NCI-H2196 (cell line): Measurements from ENCODE around the gene HCN2.
A peak's percentile ranks its signal among the peaks of the same experiment; 100 is the strongest.

Source experiments
- DNase-seq: peaks from one replicate; lab custom pipeline; 2025; ENCODE audit not compliant: unreplicated experiment; lab: John Stamatoyannopoulos, UW

HCN2 gene

DNA sequence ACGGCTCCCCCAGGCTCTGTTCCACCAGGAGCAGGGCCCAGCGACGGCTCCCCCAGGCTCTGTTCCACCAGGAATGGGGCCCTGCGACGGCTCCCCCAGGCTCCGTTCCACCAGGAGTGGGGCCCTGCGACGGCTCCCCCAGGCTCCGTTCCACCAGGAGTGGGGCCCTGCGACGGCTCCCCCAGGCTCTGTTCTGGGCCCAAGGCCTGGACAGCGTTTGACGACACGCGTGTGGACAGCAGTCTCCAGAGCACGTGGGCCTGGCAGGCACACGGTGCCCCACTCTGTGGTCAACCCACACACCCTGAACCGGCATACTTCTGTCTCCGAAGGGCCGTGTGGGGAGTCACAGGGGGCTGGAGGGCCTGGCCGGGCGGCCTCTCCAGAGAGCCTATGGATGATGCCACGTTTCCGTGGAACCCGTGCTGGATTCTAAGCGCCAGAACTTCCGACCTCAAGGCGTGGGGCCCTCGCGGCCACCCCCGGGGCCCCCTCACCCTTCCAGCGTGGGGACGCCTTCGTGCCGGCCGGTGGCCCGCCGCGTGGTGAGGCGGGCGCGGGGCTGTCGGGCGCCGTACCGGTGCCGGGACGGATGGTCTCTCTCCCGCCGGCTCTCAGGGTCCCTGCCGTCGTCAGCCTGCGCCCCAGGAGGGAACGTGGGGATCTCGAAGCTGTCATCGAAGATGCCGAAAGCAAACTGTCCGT, 61.6 kb downstream of the HCN2 start:
- no peak for DNase-seq

DNA sequence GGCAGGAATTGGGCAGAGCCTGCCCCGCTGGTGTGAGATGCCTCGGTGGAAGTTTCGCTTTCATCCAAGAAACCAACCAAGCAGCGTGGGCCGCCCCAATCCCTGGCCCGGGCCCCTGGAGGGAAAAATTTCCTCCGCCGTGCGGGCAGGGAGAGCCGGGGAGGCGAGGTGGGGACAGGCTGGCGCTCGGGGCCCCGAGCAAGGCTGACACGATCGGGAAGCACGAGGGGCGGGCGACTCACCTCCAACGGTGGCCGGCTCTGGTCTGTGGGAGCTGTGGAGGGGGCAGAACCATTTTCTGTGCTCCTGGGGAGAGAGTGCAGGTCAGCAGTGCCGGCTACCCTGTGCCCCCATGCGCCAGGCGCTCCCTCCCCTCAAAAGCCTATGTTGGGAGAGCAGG, 62.3 kb downstream of the HCN2 start:
- DNase-seq = no peak

DNA sequence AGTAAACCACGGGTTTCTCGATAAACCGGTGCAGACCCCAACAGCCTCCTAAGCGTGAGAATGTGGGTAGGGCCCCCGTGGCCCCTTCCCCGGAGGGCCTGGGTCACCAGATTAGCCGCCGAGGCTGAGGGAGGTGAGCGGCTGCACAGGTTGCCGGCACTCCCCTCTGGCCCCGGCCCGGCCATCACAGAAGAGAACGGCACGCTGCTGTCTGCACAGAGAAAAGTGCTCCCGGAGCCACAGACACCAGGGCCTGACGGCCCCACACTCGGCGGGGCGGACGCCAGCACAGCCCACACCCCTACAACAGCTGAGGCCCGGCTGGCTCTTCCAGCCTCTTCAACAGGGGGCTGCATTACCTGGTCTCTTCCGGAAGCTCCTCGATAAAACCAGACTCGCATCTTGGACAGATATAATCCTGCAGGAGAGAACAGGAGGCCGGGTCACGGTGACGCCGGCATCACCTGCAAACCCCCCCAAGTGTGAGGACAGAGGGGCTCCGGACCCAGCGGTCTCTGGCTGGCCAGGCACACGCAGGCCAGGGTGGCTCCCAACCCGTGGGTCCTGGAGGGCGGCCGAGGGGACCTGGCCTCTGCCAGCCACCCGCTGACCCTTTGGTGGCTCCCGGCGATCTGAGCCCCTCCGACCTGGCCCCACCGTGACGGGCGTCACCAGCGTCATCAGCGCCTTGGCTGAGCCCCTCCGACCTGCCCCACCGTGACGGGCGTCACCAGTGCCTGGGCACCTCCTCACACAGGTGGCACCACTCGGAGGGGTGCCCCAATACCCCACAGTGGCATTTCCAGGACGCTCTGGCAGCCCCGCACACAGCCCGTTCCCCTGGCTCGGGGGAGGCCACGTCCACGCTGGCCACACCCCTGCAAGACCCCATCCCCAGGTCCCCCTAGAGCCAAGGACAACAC, 63.0 kb downstream of the HCN2 start:
- DNase-seq = no peak

DNA sequence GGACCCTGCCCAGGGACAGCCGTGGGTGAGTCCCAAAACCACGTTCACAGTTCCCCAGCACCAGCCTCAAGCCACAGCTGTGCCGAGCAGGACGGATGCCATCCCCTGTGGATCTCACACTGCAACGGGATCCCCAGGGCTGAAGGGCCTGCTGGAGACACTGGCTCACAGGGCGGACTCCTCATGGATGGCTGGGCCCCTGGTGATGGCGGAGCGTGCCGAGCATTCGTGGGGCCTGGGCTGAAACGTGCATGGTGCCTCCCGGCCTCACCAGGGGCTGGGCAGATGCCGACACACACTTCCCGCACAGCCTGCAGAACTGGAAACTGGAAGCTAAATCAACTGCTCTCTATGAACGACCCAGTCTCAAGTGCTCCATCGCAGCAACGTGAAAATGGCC, 63.7 kb downstream of the HCN2 start:
- DNase-seq = no peak

DNA sequence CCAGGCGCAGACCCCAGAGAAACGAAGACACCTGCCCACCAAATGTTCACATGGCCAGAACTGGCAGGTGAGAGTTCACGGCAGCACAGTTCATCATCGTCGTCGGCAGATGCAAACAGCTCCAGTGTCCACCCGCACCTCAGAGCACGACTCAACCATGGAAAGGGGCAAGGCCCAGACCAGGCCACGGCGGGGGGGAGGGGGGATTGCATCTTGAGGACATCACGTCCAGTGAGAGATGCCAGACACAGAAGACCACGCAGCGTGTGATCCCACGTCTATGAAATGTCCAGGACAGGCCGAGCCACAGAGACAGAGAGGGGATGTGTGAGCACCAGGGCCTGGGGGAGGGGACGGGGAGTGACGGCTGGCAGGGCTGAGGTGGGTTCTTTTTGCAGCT, 66.0 kb downstream of the HCN2 start:
- DNase-seq = no peak

DNA sequence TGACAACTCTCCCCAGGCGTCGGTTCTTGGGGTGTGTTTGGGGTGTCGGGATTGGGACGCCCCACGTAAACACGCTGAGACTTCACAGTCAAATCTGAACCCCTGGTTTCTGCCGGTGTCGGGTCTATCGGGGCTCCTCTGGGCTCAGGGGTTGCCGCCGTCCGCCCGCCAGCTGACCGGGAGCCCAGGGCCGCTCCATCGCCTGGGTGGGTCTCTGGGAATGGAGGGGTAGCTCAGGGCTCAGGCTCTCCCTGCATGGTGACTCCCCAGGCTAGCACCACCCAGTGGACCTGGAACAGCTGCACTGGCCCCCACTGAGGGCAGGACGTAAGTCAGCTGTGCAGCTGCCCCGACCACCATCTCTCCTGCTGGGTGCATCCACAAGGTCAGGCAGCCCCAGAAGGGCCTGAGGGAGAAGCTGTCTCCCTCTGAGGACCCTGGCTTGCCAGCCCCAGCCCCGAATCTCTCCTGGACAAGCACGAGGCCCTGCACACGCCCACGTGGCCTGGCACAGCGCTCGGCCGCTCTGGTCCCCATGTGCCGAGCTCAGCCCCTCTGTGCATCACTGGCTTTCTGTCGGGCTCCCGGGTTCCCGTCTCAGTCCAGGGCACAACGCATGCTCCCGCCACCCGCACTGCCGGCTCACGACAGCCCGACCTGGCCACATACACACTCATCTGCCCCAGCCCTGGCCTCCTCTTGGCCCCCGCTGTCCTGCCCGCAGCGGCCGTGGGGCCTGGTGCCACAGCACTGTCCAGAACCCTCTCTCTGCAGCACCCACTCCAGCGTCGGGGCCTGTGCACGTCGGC, 67.3 kb downstream of the HCN2 start:
- DNase-seq = no peak

DNA sequence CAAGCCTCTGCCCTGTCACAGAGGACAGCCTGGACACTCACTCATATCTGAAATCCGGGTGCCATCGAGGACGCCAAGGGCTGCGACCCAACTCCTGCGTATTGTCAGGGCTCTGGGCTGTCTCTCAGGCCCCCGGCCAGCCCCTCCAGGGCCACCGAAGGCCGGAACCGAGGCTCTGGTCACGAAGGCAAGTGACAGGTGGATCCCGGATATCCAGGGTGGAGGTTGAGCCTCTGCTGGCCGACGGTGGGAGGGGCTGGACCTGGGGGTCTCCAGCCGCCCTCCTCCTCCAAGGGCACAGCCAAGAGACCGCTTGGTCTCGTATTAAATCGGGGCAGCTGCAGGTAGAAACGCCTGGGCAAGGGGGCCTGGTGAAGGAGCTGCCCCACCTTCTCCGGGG, 67.9 kb downstream of the HCN2 start:
- no peak for DNase-seq

DNA sequence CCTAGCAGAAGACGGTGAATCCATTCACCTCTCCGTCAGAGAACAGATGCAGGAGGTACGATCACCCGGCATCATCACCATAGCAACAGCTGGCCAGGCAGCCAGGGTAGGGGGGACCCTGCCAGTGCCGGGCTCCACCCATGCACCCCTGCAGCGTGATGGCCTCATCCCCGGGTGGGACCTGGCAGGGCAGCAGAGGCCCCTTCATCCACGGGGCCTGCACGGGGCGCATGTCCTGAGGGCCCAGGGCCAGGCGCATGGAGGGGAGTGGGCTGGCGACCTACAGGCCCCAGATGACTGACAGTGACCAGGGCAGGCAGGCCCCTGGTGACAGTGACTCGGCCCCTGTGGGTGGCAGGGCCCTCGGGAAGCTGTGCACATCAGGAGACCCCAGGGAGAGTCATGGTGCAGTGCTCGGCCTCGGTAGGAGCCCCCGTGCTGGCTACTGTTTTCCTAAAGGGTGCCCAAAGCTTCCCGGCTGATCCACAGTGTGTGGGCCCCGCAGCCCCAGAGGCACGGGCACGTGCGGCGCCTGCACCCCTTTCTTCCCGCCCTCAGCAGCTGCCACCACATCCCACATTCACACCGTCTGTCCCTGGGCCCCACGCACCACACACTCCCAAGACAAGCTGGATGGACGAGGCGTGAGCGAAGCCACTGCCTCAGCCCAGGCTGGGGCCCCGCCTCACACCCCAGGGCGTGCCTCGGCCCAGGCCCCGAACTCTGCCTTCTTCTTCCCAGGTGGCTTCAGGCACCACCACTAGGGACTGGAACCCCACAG, 68.6 kb downstream of the HCN2 start:
- no peak for DNase-seq

DNA sequence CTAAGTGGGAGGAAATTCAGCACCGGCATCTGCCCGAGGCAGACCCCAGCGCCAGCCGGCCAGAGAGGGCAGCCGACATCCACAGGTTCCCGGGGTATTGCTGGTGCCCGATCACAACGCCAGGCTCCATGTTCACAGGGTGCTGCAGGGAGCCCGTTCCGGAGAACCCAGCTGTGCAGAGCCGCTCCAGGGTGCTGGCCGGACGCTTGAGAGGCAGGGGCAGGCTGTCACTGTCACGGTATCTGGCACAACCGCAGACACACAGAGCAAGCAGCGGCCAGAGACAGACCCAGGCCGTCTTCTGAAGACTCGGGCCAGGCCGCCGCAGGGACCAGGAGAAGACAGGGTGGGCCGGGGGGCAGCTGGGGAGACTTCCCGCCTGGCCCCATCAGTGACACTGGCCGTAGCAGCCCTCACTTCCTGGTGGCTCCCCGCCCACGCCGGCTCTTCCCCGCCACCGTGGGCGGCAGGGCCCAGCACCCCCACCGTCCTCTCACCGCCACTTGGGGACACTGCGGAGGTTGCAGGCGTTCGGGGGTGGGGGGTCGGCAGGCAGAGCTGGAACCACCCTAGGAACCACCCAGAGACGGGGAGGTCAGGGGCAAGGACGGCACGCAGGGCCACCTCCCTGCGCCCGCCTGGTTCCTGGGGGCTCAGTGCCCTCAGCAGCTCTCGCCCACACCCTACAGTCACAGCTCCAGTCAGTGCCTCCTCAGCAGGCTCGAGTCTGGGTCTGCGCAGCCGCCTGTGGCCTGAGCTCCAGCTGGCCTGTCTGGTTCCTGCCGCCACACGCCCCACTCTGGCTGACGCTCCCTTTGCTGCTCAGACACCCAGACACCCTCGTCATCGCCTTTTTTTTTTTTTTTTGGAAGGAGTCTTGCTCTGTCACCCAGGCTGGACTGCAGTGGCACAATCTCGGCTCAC, 69.5 kb downstream of the HCN2 start:
- DNase-seq = no peak

DNA sequence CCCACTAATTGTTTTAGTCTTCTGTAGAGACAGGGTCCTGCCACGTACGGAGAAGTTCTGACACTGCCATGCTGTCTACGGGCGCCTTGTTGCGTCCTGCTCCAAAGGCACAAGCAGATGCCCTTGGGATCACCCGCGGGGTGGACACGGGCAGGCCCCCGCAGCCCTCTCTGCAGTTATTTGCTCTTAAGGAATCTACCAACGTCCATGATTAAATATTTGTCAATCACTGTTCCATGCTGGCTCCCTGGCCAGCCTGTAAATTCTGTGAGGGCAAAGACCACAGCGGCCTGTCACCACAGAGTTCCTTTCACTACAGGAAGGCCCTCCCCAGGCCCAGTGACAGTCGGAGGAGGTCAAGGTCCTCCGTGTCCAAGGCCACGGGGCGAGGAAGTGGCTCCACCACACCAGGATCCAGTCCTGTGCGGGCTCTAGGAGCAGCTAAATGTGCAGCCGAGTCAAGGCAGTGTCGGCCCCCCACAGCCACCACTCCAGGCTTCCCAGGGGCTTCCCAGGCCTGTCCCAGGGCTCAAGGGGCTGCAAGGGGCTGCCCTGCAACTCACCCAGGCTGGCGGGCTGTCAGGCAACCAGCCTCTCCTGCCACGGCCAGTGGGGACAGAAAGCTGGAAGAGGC, 71.2 kb downstream of the HCN2 start:
- DNase-seq = no peak

DNA sequence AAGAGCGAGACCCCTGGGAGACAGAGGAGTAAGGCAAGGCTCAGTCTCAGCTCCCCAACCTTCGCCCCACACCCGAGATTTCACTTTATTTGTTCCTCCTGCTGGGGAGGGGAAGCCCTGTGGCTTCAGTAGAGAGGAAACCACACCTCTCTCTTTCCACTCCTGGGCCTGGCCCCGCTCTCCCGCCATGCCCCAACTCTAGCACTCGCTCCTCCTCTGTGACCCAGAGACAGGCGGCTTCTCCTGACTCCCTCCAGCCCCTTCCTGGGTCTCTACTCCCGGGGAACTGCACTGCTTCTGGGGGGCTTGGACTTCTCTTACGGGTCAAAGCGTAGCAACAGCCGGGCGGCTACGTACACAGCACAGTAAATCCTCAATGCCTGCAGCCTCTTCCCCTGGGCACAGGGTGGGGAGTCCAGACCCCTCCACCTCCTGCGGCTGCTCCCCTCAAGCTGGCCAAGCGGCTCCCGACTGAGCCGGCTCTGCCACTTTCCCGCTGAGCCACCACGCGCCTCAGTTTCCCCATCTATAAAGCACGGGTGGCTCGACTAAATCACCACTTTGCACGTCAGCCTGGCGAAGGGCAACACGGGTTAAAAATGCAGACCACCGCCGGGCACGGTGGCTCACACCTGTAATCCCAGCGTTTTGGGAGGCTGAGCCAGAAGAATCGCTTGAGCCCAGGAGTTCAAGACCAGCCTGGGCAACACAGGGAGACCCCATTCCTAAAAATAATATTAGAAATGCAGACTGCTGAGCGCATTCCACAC, 71.9 kb downstream of the HCN2 start:
- DNase-seq = no peak

DNA sequence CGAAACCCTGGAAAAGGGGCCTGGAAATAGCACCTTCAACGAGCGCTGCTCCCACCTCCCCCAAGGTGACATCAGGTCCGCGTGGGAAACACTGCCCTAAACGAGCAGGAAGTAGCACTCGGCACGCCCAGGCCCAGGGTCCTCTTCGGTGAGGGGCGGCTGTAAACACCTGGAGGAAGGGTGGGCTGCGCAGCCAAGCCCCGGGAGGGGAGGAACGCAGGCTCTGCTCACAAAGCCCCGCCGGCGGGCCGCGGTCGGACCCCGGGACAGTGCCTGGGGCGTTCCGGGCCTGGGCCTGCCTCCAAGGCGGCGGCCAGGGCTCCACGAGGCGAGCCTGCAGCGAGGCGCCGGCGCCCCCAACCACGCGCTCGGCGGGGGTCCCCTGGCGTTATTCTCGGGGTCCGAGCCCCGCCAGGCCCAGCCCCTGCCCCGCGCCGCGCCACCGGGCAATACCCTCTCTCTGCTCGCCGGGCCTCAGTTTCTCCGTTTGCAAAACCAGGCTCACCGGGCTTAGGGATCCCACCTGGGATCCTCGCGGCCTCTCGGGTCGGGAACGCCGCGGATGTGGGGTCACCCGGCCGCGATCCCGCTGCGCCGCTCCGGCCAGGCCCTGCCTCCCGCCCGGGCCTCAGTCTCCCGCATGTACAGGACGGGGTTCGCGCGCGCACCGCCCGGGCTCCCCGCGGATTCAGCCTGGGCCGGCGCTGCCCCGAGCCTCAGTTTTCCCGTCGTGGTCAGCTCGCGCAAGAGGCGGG, 72.7 kb downstream of the HCN2 start:
- no peak for DNase-seq

DNA sequence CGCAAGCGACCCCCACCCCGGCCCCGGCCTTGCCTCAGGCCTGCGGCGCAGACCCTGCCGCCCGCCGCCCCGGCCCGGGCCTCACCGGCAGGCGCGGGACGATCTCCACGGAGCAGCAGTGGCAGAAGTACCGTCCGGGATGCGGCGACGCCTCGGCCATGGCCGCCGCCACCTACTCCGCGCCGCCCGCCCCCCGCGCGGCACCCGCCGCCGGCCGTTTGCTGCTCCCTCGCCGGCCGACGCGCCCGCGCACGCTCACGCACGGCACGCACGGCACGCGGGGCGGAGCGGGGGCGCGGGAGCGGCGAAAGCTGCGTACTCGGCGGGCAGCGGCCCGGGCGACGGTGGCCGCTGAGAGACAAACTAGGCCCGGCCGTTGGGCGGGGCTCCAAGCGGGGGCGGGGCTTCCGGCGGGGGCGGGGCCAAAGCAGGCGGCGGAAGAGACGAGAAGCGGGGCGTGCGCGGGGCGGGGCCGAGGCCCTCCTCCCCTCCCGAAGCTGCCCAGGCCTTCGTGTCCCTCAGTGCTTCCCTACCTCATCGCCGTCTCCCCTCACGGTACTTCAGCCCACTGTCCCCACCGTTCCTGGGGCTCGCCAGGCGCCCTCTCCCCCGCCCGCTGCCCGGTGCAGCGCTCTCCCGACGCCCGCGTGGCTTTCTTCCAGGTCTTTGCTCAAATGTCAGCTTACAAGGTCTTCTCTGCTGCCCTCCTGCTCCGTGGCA, 73.4 kb downstream of the HCN2 start, which contains the start of gene RNF126:
TSS of gene RNF126 (minus strand) at position 253 of the 720 bp plus-strand sequence. CDS start at position 160, 93 bp downstream.
- peak; percentile 95 for DNase-seq

DNA sequence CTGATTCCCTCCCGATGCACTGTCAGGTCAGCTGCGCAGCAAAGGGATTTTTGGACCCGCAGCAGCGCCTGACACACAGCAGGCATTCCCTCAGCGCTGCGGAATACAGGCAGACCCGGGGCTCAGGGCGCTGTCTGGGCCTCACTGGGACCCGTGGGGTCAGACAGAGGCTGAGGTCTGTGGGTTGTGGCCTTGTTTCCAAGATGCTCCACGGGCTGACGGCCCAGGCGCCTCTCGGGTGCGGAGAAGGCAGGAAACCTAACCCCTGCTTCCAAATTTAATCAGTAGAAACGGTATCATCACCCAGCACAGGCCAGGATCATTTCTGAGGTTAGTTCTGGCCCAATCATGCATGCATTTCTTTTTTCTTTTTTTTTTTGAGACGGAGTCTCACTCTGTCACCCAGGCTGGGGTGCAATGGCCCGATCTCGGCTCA, 74.0 kb downstream of the HCN2 start:
- DNase-seq = no peak

DNA sequence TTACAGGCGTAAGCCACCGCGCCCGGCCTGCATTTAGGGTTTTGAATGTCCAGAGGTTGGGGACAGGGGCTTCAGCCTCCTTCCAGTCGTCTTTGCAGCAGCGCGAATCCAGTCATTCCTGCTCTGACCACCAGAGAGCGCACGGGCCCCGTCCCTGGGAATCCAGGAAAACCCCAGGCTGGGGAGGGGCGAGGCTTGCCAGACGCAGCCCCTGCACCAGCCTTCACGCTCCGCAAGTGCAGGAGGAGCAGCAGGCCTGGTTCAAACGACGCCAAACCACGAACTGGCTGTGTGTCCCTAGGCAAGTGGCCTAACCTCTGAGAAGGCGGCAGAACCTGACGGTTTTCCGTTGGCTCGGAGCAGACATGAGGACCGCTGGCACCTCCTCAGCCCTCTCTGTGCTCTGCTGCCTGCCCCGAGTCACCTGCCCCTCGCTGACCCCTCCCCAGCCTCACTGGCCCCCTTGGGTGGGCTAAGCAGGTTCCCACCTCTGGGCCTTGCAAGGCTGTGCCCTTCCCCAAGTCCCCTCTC, 75.3 kb downstream of the HCN2 start:
- peak; percentile 85 for DNase-seq
